SK-N-MC (cell line): Measurements from ENCODE around the gene ABCC1.
"Not testable (repeated sequence)": the region's sequence is repeated elsewhere in the genome, so short reads cannot be mapped to it uniquely, and the experiment has no call there.

Experiments
- EZH2 ChIP-seq: fragments of 200-600 bp; sonication (generic); IDR thresholded peaks from one replicate; pipeline ENCODE4 v1.6.1; 2017; ENCODE audit warnings: antibody characterized with exemption
- FOXP2 ChIP-seq: optimal IDR thresholded peaks from 2 replicates; pipeline ENCODE3; 2011; ENCODE audit warnings: mild to moderate bottlenecking, moderate library complexity; ENCODE audit not compliant: insufficient read depth; ENCODE audit errors: extremely low read length, control extremely low read depth
- POLR2AphosphoS5 ChIP-seq: IDR thresholded peaks from 2 replicates; pipeline ENCODE4 v1.6.1; 2012; ENCODE audit warnings: mild to moderate bottlenecking, low read depth, low read length, borderline replicate concordance

GRCh38 chr16:16181748-16182147 lies 232.3 kb downstream of the ABCC1 start:
- TF ChIP-seq EZH2, POLR2AphosphoS5, FOXP2: not testable (repeated sequence)
